Endothelial cell of umbilical vein (primary cell): Measurements from ENCODE around the gene SUPT3H. TPM values are rescaled to one million over a fixed set of nuclear protein-coding genes. Genes with fewer than 3 reads are reported as not detected.

ENCODE experiments used
- BruUV-seq: library from RNA; stranded (reverse); fragments of 400-500 nt; replicated peaks from 2 replicates; lab custom pipeline; 2021; lab: Mats Ljungman, UMichigan
- CTCF ChIA-PET: fragments of 300-600, 350-600 bp; sonication (Branson Sonifier 250); formaldehyde crosslinking; loops from one replicate; lab custom pipeline; 2021; ENCODE audit warnings: antibody characterized with exemption, inconsistent platforms; lab: Charles Lee
- POLR2A ChIA-PET: fragments of 300-600, 350-600 bp; sonication (Branson Sonifier 250); formaldehyde crosslinking; loops from one replicate; lab custom pipeline; 2021; ENCODE audit warnings: antibody characterized with exemption, inconsistent platforms; lab: Charles Lee
- DNase-seq: peaks from one replicate; pipeline ENCODE4 v3.0.0-alpha.2; 2011; ENCODE audit warnings: low read depth, low spot score
- FAIRE-seq: peaks from 2 replicates; lab custom pipeline; 2011; peaks lifted over from hg19 to GRCh38; lab: Jason Lieb, UNC
- H2AFZ ChIP-seq: 2 replicates; pipeline ENCODE4 v1.6.0; 2012; ENCODE audit warnings: low read depth, low read length, control low read depth, inconsistent platforms
- H3K27ac ChIP-seq: 2 replicates; pipeline ENCODE4 v1.5.1; 2011; ENCODE audit warnings: low read depth, mild to moderate bottlenecking, control low read depth, low read length, moderate library complexity; ENCODE audit not compliant: insufficient read depth
- H3K27me3 ChIP-seq, 2 experiments: 2 replicates each; pipeline versions ENCODE4 v1.6.0 to v1.6.1; 2011; ENCODE audit warnings: low read length in 2 of 2, mixed read lengths in 1 of 2; ENCODE audit not compliant: control insufficient read depth in 2 of 2, insufficient read depth in 2 of 2
- H3K36me3 ChIP-seq, 2 experiments: 2 replicates in 1 of 2; 3 replicates in 1 of 2; pipeline ENCODE4 v1.5.1; 2011; ENCODE audit warnings: low read length in 2 of 2, mild to moderate bottlenecking in 1 of 2, moderate library complexity in 1 of 2; ENCODE audit not compliant: control insufficient read depth in 2 of 2, insufficient read depth in 2 of 2; ENCODE audit errors: extremely low read depth in 1 of 2
- H3K4me1 ChIP-seq: 3 replicates; pipeline ENCODE4 v1.5.1; 2011; ENCODE audit warnings: mild to moderate bottlenecking, low read length; ENCODE audit not compliant: control insufficient read depth, insufficient read depth; ENCODE audit errors: extremely low read depth
- H3K4me2 ChIP-seq: 2 replicates; pipeline ENCODE4 v1.6.1; 2011; ENCODE audit warnings: low read length, control low read depth, mixed read lengths; ENCODE audit not compliant: insufficient read depth
- H3K4me3 ChIP-seq, 3 experiments: fragments of 200-600 bp in 1 of 3; sonication (generic), shearing (Covaris generic) in 1 of 3; replicated peaks in 1 of 3; 2 replicates each; pipeline ENCODE4 v1.5.1; 2011 to 2016; ENCODE audit warnings: control low read depth in 3 of 3, low read length in 3 of 3, mild to moderate bottlenecking in 2 of 3, inconsistent platforms in 1 of 3, low read depth in 1 of 3, moderate library complexity in 1 of 3; ENCODE audit not compliant: insufficient read depth in 1 of 3
- H3K79me2 ChIP-seq: 2 replicates; pipeline ENCODE4 v1.6.0; 2012; ENCODE audit warnings: low read length, inconsistent platforms; ENCODE audit not compliant: control insufficient read depth, insufficient read depth
- H3K9ac ChIP-seq: replicated peaks from 2 replicates; pipeline ENCODE3; 2011; ENCODE audit warnings: low read length, control low read depth; ENCODE audit not compliant: insufficient read depth; ENCODE audit errors: extremely low read depth
- H3K9me1 ChIP-seq: replicated peaks from 3 replicates; pipeline ENCODE4 v1.6.0; 2011; ENCODE audit warnings: mild to moderate bottlenecking, low read length; ENCODE audit not compliant: control insufficient read depth, insufficient read depth; ENCODE audit errors: extremely low read depth
- H3K9me3 ChIP-seq: replicated peaks from 2 replicates; pipeline ENCODE4 v1.5.1; 2012; ENCODE audit warnings: low read length, inconsistent platforms; ENCODE audit not compliant: control insufficient read depth, insufficient read depth
- H4K20me1 ChIP-seq: replicated peaks from 2 replicates; pipeline ENCODE3; 2011; ENCODE audit warnings: mild to moderate bottlenecking, low read length; ENCODE audit not compliant: control insufficient read depth, insufficient read depth; ENCODE audit errors: extremely low read depth
- EZH2 ChIP-seq: IDR thresholded peaks from 2 replicates; pipeline ENCODE4 v1.6.1; 2012; ENCODE audit warnings: borderline replicate concordance, low read depth, mild to moderate bottlenecking, moderate library complexity, low read length, inconsistent platforms; ENCODE audit not compliant: severe bottlenecking
- FOS ChIP-seq: IDR thresholded peaks from 2 replicates; pipeline ENCODE4 v1.6.1; 2011; ENCODE audit warnings: mild to moderate bottlenecking, low read length, moderate library complexity, borderline replicate concordance; ENCODE audit not compliant: insufficient read depth
- GATA2 ChIP-seq: IDR thresholded peaks from 2 replicates; pipeline ENCODE4 v1.7.0; 2011; ENCODE audit warnings: low read depth, mild to moderate bottlenecking, moderate library complexity, mixed read lengths, low read length; ENCODE audit not compliant: insufficient read length, insufficient read depth
- JUN ChIP-seq: IDR thresholded peaks from 2 replicates; pipeline ENCODE4 v1.6.1; 2011; ENCODE audit warnings: borderline replicate concordance, low read depth; ENCODE audit not compliant: insufficient read length, insufficient read depth
- MYC ChIP-seq: IDR thresholded peaks from one replicate; pipeline ENCODE4 v1.6.1; 2011; ENCODE audit warnings: mild to moderate bottlenecking, low read depth, low read length
- POLR2A ChIP-seq: IDR thresholded peaks from 2 replicates; pipeline ENCODE4 v1.6.1; 2012; ENCODE audit warnings: low read depth, mild to moderate bottlenecking, control low read depth, low read length
- POLR2AphosphoS5 ChIP-seq: IDR thresholded peaks from 2 replicates; pipeline ENCODE4 v1.6.1; 2012; ENCODE audit warnings: low read depth, mild to moderate bottlenecking, control low read depth, low read length, moderate library complexity; ENCODE audit not compliant: insufficient read depth
- dilution Hi-C: fragments of 300-500 bp; cut with MboI; formaldehyde crosslinking; loops from one replicate; pipeline ENCODE4 v1.15.0; 2019; ENCODE audit warnings: low sequenced_read_pairs; ENCODE audit not compliant: extremely low pct_ligation_motif_present
- intact Hi-C: fragments of 100-400 bp; cut with micrococcal nuclease; formaldehyde crosslinking; loops from one replicate; pipeline ENCODE4 v1.10.0; 2022
- polyA plus RNA-seq, 4 experiments: library from polyadenylated mRNA; depleted of rRNA in 3 of 4; stranded (reverse) in 3 of 4; unstranded in 1 of 4; fragments of >200 nt; gene quantifications; 2 replicates each; pipeline versions ENCODE4 v1.2.1 to v1.2.3, GENCODE V29; 2011 to 2012; ENCODE audit warnings: missing spikeins in 1 of 4
- total RNA-seq: library from RNA; stranded (reverse); gene quantifications from 2 replicates; pipeline ENCODE4 v1.2.3, GENCODE V29; 2021
- TF ChIP-seq, protein P1 (sequence below): IDR thresholded peaks from 2 replicates; pipeline ENCODE4 v1.6.1; 2011; ENCODE audit not compliant: insufficient read depth, insufficient read length
- TF ChIP-seq, protein P2 (sequence below), 2 donors: IDR thresholded peaks; 1 replicate in 1 of 2; 2 replicates in 1 of 2; pipeline ENCODE4 v1.5.1; 2011; ENCODE audit warnings: low read length in 2 of 2, mild to moderate bottlenecking in 2 of 2, moderate library complexity in 2 of 2, control low read depth in 1 of 2, inconsistent platforms in 1 of 2, low read depth in 1 of 2; ENCODE audit not compliant: insufficient read depth in 1 of 2; ENCODE audit errors: extremely low read depth in 1 of 2

SUPT3H gene
- total and polyA plus RNA-seq, 2 donors (not counting 3 experiments of a cell fraction or from before 2014, with no cell fraction given) = 8.3 to 9.8 TPM

DNA sequence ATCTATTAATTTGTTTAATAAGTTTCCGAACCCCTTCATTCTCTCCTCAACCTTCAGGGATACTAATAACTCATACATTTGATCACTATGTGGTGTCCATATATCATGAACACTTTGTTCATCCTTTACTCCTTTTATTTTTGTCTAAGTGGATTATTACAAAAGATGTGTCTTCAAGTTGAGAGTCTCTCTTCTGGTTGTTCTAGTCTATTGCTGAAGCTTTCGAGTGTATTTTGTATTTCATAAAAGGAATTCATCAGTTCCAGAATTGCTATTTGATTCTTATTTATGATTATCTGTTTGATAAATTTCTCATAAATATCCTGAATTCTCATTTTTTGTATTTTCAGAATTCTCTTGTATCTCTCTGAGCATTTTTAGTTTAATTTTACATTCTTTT is 146.1 kb downstream of the SUPT3H start:
- H3K9me1 ChIP-seq = no peaks in the 10 kb centered on the region
- dilution Hi-C loops = no loop called here
- no peaks in the 10 kb centered on the region for H3K79me2 ChIP-seq
- H3K9me3 ChIP-seq = no peaks in the 10 kb centered on the region
- H3K27me3 ChIP-seq = no peaks in the 10 kb centered on the region
- H3K36me3 ChIP-seq = no peaks in the 10 kb centered on the region
- no peak for DNase-seq
- intact Hi-C loops = no loop called here
- ChIA-PET POLR2A (no interaction called here), CTCF (no interaction called here)
- H2AFZ ChIP-seq = no peak overlapping the region
- TF ChIP-seq EZH2 (no peak), MYC (no peak), POLR2AphosphoS5 (no peak), FOS (no peak), GATA2 (no peak), JUN (no peak), POLR2A (no peak)
- TF ChIP-seq, protein P1, sequence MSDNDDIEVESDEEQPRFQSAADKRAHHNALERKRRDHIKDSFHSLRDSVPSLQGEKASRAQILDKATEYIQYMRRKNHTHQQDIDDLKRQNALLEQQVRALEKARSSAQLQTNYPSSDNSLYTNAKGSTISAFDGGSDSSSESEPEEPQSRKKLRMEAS = no peak
- TF ChIP-seq, protein P2, sequence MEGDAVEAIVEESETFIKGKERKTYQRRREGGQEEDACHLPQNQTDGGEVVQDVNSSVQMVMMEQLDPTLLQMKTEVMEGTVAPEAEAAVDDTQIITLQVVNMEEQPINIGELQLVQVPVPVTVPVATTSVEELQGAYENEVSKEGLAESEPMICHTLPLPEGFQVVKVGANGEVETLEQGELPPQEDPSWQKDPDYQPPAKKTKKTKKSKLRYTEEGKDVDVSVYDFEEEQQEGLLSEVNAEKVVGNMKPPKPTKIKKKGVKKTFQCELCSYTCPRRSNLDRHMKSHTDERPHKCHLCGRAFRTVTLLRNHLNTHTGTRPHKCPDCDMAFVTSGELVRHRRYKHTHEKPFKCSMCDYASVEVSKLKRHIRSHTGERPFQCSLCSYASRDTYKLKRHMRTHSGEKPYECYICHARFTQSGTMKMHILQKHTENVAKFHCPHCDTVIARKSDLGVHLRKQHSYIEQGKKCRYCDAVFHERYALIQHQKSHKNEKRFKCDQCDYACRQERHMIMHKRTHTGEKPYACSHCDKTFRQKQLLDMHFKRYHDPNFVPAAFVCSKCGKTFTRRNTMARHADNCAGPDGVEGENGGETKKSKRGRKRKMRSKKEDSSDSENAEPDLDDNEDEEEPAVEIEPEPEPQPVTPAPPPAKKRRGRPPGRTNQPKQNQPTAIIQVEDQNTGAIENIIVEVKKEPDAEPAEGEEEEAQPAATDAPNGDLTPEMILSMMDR (IDR thresholded peaks at IDR 0.05; ENCODE audit: extremely low read depth in 1 of 2, insufficient read depth in 1 of 2, low read depth in 1 of 2, low read length in 2 of 2) = no peak
- no peak overlapping the region for H3K4me2 ChIP-seq
- H3K9ac ChIP-seq = no peak overlapping the region
- H4K20me1 ChIP-seq = no peaks in the 10 kb centered on the region
- H3K4me1 ChIP-seq = no peaks in the 10 kb centered on the region
- BruUV-seq = no TSS peak
- FAIRE-seq = no peak
- no peak overlapping the region for H3K27ac ChIP-seq
- H3K4me3 ChIP-seq = no peak overlapping the region
